Heart left ventricle (tissue), 16 donors: Measurements from ENCODE around the gene MYO3A. TPM values are rescaled to one million over a fixed set of nuclear protein-coding genes. Genes with fewer than 3 reads are reported as not detected.

ENCODE experiments used
- ATAC-seq, 4 donors: fragments of 200-7000 bp; cut with Tn5 transposase; one replicate each; pipeline ENCODE4 v1.9.1; 2020 to 2022; ENCODE audit warnings: moderate library complexity in 4 of 4, mild to moderate bottlenecking in 3 of 4, moderate number of reproducible peaks in 1 of 4
- DNase-seq, 5 donors: peaks; one replicate each; pipeline ENCODE4 v3.0.0-alpha.2; 2020
- H3K27ac ChIP-seq, 12 donors: fragments of 200-600 bp; sonication (generic) in 4 of 12; one replicate each; pipeline versions ENCODE4 v1.5.0 to v1.8.0; 2016 to 2022; ENCODE audit warnings: mild to moderate bottlenecking in 2 of 12
- H3K27me3 ChIP-seq, 9 donors: fragments of 200-600 bp; sonication (generic) in 2 of 9; one replicate each; pipeline versions ENCODE4 v1.5.1 to v1.8.0; 2016 to 2022; ENCODE audit warnings: mild to moderate bottlenecking in 3 of 9
- H3K36me3 ChIP-seq, 9 donors: fragments of 200-600 bp; sonication (generic) in 2 of 9; one replicate each; pipeline versions ENCODE4 v1.5.0 to v1.8.0; 2018 to 2022; ENCODE audit warnings: mild to moderate bottlenecking in 2 of 9
- H3K4me1 ChIP-seq, 12 donors: fragments of 200-600 bp; sonication (generic) in 4 of 12; one replicate each; pipeline versions ENCODE4 v1.5.0 to v1.8.0; 2016 to 2022; ENCODE audit warnings: mild to moderate bottlenecking in 3 of 12
- H3K4me3 ChIP-seq, 12 donors: fragments of 200-600 bp; sonication (generic) in 4 of 12; one replicate each; pipeline versions ENCODE4 v1.5.0 to v1.8.0; 2017 to 2022; ENCODE audit warnings: mild to moderate bottlenecking in 9 of 12, moderate library complexity in 4 of 12
- H3K9me3 ChIP-seq, 12 donors: fragments of 200-600 bp; sonication (generic) in 4 of 12; one replicate each; pipeline versions ENCODE4 v1.5.0 to v1.8.0; 2016 to 2022; ENCODE audit warnings: mild to moderate bottlenecking in 1 of 12
- CTCF ChIP-seq, 12 donors: fragments of 200-600 bp; sonication (generic) in 4 of 12; IDR thresholded peaks; one replicate each; pipeline versions ENCODE4 v1.5.0 to v1.8.0; 2018 to 2022; ENCODE audit warnings: antibody characterized with exemption in 12 of 12, mild to moderate bottlenecking in 5 of 12
- POLR2A ChIP-seq, 2 donors: fragments of 450-650 bp; IDR thresholded peaks; one replicate each; pipeline ENCODE4 v1.6.1; 2017; ENCODE audit warnings: antibody characterized with exemption in 2 of 2, mild to moderate bottlenecking in 2 of 2, moderate library complexity in 2 of 2
- WGBS, 4 donors: extraction: QIAGEN DNeasy Blood & Tissue Kit in 2 of 4; methylation state at CpG; one replicate each; pipeline versions ENCODE4 v1.1.5 to v1.1.7; 2013 to 2018; 5-methylcytosine and 5-hydroxymethylcytosine counted together
- intact Hi-C, 10 donors: fragments of 100-400 bp; cut with DNase I; formaldehyde crosslinking; loops; one replicate each; pipeline versions ENCODE4 v1.11.1 to v1.14.2; 2022
- polyA plus RNA-seq, 2 donors: library from polyadenylated mRNA; stranded (reverse); fragments of 200-250 nt; gene quantifications; one replicate each; pipeline ENCODE4 v1.2.3, GENCODE V29; 2013
- total RNA-seq, 9 donors: library from RNA; depleted of rRNA in 2 of 9; stranded (reverse); fragments of >200 nt in 2 of 9; fragmentation: NEBNext Ultra II Directional in 3 of 9; extraction: Animal tissue kit (Norgen Biotek cat#: 25700) in 3 of 9; gene quantifications; one replicate each; pipeline versions ENCODE4 v1.1.0 to v1.2.4, GENCODE V29; 2016 to 2023
- donor health status: ischemic (EF 13 %, LVEDD 7.1; RV severe dilation, severe dysfunction).
- donor health status: healthy with polysubstance abuse.
- donor health status: DM: no; HTN: yes; CAD: no.
- donor health status: DM: no; HTN: no; CAD: no.
- donor health status: ischemic (EF 25% LVEDD 6.9; RV normal size, moderate dysfunction).
- donor health status: ischemic (EF 25% LVEDD 5.7; RV mildly dilated, moderate dysfunction).
- donor health status: healthy.
- donor health status: DM: yes; HTN: yes; CAD: no.
- donor health status: ischemic (EF 35%, LVEDD 5.7; RV mildly dilated, moderate dysfunction).
- donor health status: nonischemic (EF 11% LVEDD 7.7; RV severe dilation, severe dysfunction).
- donor health status: DM: yes; HTN: yes; CAD: no.
- donor health status: PGD.
- donor health status: ischemic (EF 29% LVEDD 5.4; RV normal size, mild dysfunction).
- donor health status: nonischemic (EF 23%, LVEDD 6.1; RV moderate dilation, normal function).

MYO3A gene
- total and polyA plus RNA-seq, 11 donors, result 0.14 TPM; not detected in 10

- TF ChIP-seq POLR2A (IDR thresholded peaks at IDR 0.05) (no peak), CTCF (IDR thresholded peaks at IDR 0.05) (no peak)
- DNase-seq, result no peak
- no peaks in the 10 kb centered on the region for H3K36me3 ChIP-seq
- no peak overlapping the region for H3K4me3 ChIP-seq
- no peaks in the 10 kb centered on the region for H3K4me1 ChIP-seq
- H3K27me3 ChIP-seq, result peaks cover 0 to 9% (median 0%) of the 10 kb centered on the region in 9 donors
- H3K27ac ChIP-seq, result no peak overlapping the region
- no peak for ATAC-seq
- 89 to 95% (median 91%) methylated on average over 2 of the region's 2 CpGs for WGBS, 4 donors
- intact Hi-C loops, result no loop called here
- peaks cover 0 to 30% (median 6%) of the 10 kb centered on the region in 12 donors for H3K9me3 ChIP-seq
These were observed 10.7 kb downstream of the MYO3A start for GRCh38 chr10:25944771-25945170.

- TF ChIP-seq POLR2A (IDR thresholded peaks at IDR 0.05) (no peak), CTCF (IDR thresholded peaks at IDR 0.05) (no peak)
- 58 to 72% (median 61%) methylated on average over 2 of the region's 2 CpGs for WGBS, 4 donors
- Histone ChIP-seq H3K4me1 (no peaks in the 10 kb centered on the region), H3K27ac (no peak overlapping the region), H3K4me3 (no peak overlapping the region), H3K36me3 (no peaks in the 10 kb centered on the region), H3K9me3 (peaks cover 0 to 20% (median 1%) of the 10 kb centered on the region in 12 donors), H3K27me3 (no peaks in the 10 kb centered on the region)
- DNase-seq, result no peak
- intact Hi-C loops, result no loop called here
- ATAC-seq, result no peak
These were observed 18.8 kb downstream of the MYO3A start for GRCh38 chr10:25952857-25953256.

GRCh38 chr10:25954851-25955250, 20.8 kb downstream of the MYO3A start:
- Histone ChIP-seq H3K27me3 (no peaks in the 10 kb centered on the region), H3K9me3 (peaks cover 0 to 28% (median 3%) of the 10 kb centered on the region in 12 donors), H3K4me1 (no peaks in the 10 kb centered on the region), H3K4me3 (no peak overlapping the region), H3K36me3 (no peaks in the 10 kb centered on the region), H3K27ac (no peak overlapping the region)
- no peak for ATAC-seq
- no peak for DNase-seq
- intact Hi-C loops, result no loop called here
- WGBS, 4 donors, result 76 to 82% (median 80%) methylated on average over 1 of the region's 1 CpG
- no peak for TF ChIP-seq CTCF (IDR thresholded peaks at IDR 0.05)
- no peak for TF ChIP-seq POLR2A (IDR thresholded peaks at IDR 0.05)

- ATAC-seq (no peak), DNase-seq (no peak)
- intact Hi-C loops, result no loop called here
- H3K4me3 ChIP-seq, result no peak overlapping the region
- no peaks in the 10 kb centered on the region for H3K27me3 ChIP-seq
- H3K36me3 ChIP-seq, result no peaks in the 10 kb centered on the region
- TF ChIP-seq CTCF (IDR thresholded peaks at IDR 0.05) (no peak), POLR2A (IDR thresholded peaks at IDR 0.05) (no peak)
- no peak overlapping the region for H3K27ac ChIP-seq
- 72 to 86% (median 78%) methylated on average over 3 of the region's 3 CpGs for WGBS, 4 donors
- no peaks in the 10 kb centered on the region for H3K4me1 ChIP-seq
- H3K9me3 ChIP-seq, result peaks cover 0 to 28% (median 3%) of the 10 kb centered on the region in 12 donors
These were observed 25.7 kb downstream of the MYO3A start for GRCh38 chr10:25959540-25960232.
